T-helper 17 cell (primary cell): Measurements from ENCODE around the gene MAP3K20. TPM values are rescaled to one million over a fixed set of nuclear protein-coding genes. Genes with fewer than 3 reads are reported as not detected.

ENCODE experiments used
- ATAC-seq: fragments of 150-1000 bp; cut with Tn5 transposase; 2 replicates; pipeline ENCODE4 v1.10.0; 2021; ENCODE audit warnings: mild to moderate bottlenecking, moderate library complexity
- DNase-seq, 3 donors: peaks; one replicate each; pipeline versions ENCODE4 v3.0.0 to v3.0.0-alpha.2; 2020 to 2021
- H3K9me3 ChIP-seq: one replicate; pipeline ENCODE4 v1.7.0; 2013; ENCODE audit warnings: low read length, mild to moderate bottlenecking; ENCODE audit not compliant: control insufficient read depth, poor library complexity, severe bottlenecking
- H3K27ac Mint-ChIP-seq: one replicate; pipeline ENCODE4 v1.8.0; 2022; ENCODE audit warnings: mild to moderate bottlenecking, moderate library complexity, mixed read lengths
- H3K27me3 Mint-ChIP-seq: one replicate; pipeline ENCODE4 v1.8.0; 2022; ENCODE audit warnings: mixed read lengths
- H3K36me3 Mint-ChIP-seq: one replicate; pipeline ENCODE4 v1.8.0; 2022; ENCODE audit warnings: low read depth, mixed read lengths
- H3K4me1 Mint-ChIP-seq: one replicate; pipeline ENCODE4 v1.8.0; 2022; ENCODE audit warnings: mild to moderate bottlenecking, mixed read lengths
- H3K4me3 Mint-ChIP-seq: one replicate; pipeline ENCODE4 v1.8.0; 2022; ENCODE audit warnings: mild to moderate bottlenecking, moderate library complexity, mixed read lengths
- total RNA-seq, 4 donors: library from RNA in 2 of 4; stranded (reverse) in 2 of 4; gene quantifications; one replicate each; pipeline ENCODE4 v1.2.3 and lab custom pipeline; 2022 to 2026

MAP3K20 gene
- total RNA-seq, 2 donors from 2014 or later: 1.7 to 4.1 TPM

DNA sequence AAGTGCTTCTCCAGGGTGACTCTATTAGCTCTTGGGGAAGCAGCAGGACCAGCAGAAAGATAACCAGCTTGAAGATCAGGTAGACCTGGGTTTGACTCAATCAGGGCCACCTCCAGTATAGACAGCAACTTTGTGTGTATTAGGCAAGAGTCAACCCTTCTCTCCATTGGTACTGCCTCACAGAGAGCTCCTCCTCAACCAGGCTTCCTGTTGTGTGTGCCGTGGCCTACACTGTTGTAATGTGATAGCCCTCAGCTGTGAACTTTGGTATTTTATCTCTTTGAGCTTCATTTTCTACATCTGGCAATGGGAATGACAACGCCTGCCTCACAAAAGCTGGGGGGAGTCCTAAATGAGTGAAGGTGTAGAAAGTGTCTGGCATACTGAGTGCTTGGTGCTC is 17.0 kb upstream of the MAP3K20 start:
- no peaks in the 10 kb centered on the region for H3K4me1 Mint-ChIP-seq
- H3K9me3 ChIP-seq: no peaks in the 10 kb centered on the region
- no peak for DNase-seq

DNA sequence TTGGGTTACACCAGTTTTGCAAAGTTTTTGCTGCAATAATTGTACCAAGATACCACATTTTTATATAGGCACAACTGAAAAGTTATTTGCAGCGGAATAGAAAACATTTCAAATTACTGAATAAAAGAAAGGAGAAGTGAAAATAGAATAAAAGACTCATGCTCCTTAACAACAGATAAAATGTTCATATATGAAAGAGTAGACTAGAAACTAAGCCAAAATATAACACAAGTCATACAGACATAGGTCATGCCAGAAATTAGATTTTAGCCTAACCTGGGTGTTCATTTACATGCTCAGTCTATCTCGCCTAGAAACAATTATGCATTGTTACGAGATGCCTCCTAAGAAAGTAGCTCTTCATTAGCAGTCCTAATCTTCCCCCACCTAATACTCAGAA is 16.4 kb upstream of the MAP3K20 start:
- no peak overlapping the region for H3K4me3 Mint-ChIP-seq
- no peak overlapping the region for H3K27ac Mint-ChIP-seq
- DNase-seq (no peak), ATAC-seq (no peak)
- no peaks in the 10 kb centered on the region for H3K4me1 Mint-ChIP-seq
- H3K36me3 Mint-ChIP-seq: no peaks in the 10 kb centered on the region
- H3K27me3 Mint-ChIP-seq: peaks cover 44% of the 10 kb centered on the region
- H3K9me3 ChIP-seq: no peaks in the 10 kb centered on the region

More for the DNA sequence above, 17.0 kb upstream of the MAP3K20 start:
- H3K36me3 Mint-ChIP-seq: no peaks in the 10 kb centered on the region
- peaks cover 41% of the 10 kb centered on the region for H3K27me3 Mint-ChIP-seq
- no peak overlapping the region for H3K27ac Mint-ChIP-seq
- no peak overlapping the region for H3K4me3 Mint-ChIP-seq
- ATAC-seq: no peak

DNA sequence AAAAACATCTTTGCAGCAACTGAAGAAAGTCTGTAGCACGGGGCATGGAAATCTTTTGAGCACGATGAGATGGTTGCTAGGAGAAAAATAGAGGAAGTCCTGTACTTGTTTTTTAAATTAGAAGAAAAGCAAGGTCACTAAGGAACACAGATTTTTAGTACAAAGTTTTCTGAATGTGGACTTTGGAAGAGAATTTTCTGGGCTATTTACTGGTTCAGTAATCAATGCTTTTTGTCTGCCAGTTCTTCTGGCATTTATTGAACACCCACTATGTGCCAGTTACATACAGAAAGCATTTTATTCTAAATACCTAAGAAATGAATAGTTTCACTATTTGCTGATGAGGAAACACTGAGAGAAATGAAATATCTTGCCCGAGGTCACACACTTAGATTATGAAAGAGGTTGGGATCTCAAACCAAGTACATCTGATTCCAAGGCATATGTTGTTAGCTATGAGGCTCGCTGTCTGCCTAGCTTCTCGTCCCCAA is 15.6 kb upstream of the MAP3K20 start:
- Mint-ChIP-seq H3K36me3 (no peaks in the 10 kb centered on the region), H3K27me3 (peaks cover 37% of the 10 kb centered on the region), H3K4me1 (no peaks in the 10 kb centered on the region), H3K27ac (no peak overlapping the region), H3K4me3 (no peak overlapping the region)
- H3K9me3 ChIP-seq: no peaks in the 10 kb centered on the region
- ATAC-seq (no peak), DNase-seq (no peak)

DNA sequence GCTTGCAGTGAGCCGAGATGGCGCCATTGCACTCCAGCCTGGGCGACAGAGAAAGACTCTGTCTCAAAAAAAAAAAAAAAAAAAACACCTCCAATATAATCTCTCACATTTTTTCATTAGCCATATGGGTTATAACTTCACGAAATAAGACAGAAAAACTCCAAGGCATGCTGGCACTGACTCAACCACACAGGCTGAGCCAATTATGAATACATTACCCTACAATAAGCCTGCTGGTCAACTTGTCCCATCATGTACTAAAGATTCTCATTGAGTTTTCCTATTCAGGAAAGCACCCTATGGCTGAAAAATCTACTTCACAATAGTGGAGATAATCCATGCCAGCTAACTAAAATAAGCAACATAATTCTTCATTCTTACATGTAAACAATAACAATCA is 12.8 kb upstream of the MAP3K20 start:
- Mint-ChIP-seq H3K4me1 (no peaks in the 10 kb centered on the region), H3K27ac (no peak overlapping the region), H3K36me3 (peaks cover 3% of the 10 kb centered on the region), H3K27me3 (peaks cover 34% of the 10 kb centered on the region), H3K4me3 (no peak overlapping the region)
- ATAC-seq: no peak
- no peaks in the 10 kb centered on the region for H3K9me3 ChIP-seq
- DNase-seq: no peak

DNA sequence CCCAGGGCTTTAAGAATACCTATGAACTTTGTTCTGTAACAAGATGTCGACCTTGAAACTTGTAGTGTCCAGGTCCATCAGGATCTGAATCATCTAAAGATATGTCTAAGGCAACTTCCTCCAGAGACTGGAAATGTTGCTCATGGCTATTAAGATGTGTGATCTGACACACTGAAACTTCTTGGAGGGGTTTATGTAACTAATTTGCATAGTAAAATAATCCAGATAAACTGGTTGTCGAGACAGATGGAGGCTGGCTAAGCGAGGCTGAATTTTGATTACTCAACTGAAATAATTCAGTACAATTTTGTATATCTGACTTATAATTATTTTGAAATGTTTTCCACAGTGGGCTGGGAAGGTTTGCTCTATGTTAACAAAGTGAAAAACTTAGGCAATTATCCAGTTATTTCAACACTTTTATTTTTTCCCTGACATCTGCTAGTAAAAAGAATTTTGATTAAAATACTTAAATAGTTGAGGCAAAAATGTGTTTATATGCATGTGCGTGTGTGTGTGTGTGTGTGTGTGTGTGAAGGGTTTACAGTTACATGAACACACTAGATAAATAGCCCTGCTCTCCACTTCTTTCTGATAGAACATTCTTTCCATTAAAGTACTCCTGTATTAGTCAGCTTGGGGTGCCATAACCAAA is 11.4 kb upstream of the MAP3K20 start:
- ATAC-seq: no peak
- no peaks in the 10 kb centered on the region for H3K9me3 ChIP-seq
- H3K27me3 Mint-ChIP-seq: peaks cover 34% of the 10 kb centered on the region

DNA sequence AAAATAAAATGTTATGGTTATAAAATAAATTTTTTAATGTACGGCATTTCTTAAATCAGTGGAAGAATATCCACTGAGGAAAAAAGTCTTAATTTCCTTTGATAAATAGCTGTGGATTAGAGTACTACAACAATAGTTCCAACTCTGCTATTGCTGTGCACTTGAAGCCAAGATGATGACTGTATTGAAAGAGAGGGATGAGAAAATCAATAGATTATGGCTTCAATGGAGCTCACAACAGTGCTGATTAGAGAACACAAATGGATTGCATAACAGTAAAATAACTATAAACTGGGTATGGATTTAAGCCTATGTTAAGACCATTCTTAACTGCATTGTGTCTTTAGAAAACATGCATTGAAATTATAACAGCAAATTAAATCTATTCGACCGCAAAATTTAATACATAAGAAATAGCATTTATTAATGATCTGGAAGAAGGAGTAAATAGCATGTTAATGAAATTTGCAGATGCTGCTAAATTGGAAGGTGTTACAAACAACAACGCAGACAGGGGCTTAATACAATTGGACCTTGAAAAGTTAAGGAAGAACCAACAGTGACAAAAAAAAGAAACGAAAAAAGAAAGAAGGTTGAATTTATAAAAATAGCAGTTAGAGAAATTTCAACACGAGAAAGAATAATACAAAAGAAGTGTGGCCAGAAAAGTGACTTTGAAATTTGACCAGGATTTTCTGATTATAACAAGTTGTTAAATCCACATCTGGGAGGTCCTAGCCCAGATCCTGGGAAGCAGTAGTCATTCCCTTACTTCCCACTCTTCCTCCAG is 8.6 kb upstream of the MAP3K20 start:
- Mint-ChIP-seq H3K4me3 (no peak overlapping the region), H3K27me3 (peaks cover 49% of the 10 kb centered on the region), H3K4me1 (no peaks in the 10 kb centered on the region), H3K36me3 (peaks cover 3% of the 10 kb centered on the region), H3K27ac (no peak overlapping the region)
- H3K9me3 ChIP-seq: no peaks in the 10 kb centered on the region
- DNase-seq: no peak
- no peak for ATAC-seq

More for the DNA sequence above, 11.4 kb upstream of the MAP3K20 start:
- H3K27ac Mint-ChIP-seq: no peak overlapping the region
- no peaks in the 10 kb centered on the region for H3K4me1 Mint-ChIP-seq
- H3K36me3 Mint-ChIP-seq: peaks cover 3% of the 10 kb centered on the region
- H3K4me3 Mint-ChIP-seq: no peak overlapping the region
- no peak for DNase-seq

DNA sequence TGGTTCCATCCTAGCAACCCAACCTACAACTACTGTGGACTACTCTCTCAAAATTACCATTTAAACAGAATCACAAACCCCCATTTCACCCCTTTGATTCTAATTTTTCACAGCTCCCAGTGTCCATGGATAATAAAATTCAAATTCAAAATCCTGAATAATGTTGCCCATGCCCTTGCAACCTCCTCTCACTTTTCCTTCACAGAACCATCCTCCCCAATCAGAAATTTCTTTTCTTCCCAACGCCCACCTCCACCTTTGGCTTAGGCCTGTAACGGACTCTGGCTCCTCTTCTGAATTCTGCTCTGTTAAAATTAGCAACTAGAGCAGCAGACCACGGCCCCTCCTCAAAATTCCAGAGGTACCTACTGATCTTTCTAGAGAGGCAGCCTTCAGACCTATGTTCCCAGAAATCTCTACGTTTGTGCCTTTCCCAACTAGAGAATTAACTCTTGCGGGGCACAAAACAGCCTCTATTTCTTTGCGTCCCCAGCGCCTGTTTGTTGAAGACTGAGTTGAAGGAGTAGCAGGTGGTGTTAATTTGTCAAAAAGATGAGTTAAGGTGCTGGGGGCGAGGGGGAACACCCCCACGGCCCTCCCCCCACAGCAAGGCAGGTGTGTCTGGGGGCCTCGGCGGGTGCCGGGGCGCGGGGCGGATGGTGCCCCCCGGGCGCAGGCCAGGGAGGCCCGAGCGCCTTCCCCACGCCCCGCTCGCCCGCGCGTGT is 428 bp upstream of the MAP3K20 start:
- H3K4me1 Mint-ChIP-seq: peaks cover 21% of the 10 kb centered on the region
- no peaks in the 10 kb centered on the region for H3K9me3 ChIP-seq
- DNase-seq (no peak), ATAC-seq (no peak)
- peak overlapping the region; percentile 78 for H3K4me3 Mint-ChIP-seq
- H3K27me3 Mint-ChIP-seq: peaks cover 54% of the 10 kb centered on the region
- H3K27ac Mint-ChIP-seq: no peak overlapping the region
- H3K36me3 Mint-ChIP-seq: peaks cover 7% of the 10 kb centered on the region

DNA sequence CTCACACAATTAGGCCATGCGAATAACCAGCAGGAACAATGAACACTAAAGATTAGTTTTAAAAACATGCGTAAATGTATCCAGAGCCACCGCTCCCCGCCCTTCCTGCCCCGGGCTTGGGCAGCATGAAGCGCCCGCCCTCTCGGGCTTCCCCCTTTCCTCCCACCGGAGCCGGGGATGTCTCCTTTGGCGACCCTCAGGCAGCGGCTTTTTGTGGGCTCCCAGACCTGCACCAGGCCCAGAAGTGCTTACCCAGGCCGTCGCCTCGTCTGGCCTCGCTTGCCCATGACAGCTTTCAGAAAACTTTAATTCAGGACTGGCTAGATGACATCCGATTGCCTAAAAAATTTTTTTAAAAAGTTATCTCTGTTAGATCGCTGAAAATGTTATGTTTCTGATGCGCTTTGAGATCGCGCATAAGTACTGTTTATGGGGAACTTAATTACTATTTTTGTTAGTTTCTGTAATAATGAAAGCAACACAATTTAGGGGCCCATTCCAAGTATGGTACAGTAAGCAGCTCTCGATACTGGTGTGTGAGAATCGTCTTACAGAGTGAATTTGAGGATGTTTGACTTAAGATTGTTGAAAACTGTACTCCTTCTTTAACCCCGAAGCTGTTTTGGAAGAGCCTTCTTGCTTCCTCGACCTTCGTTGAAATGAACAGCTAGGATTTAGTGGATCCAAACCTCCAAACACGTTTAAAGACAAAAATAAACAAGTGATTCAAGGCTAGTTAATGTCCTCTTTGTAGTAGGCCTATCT is 1.1 kb downstream of the MAP3K20 start:
- peak; percentile 42 for ATAC-seq
- H3K4me1 Mint-ChIP-seq: peaks cover 21% of the 10 kb centered on the region
- H3K27ac Mint-ChIP-seq: peak overlapping the region; percentile 27
- peak overlapping the region; percentile 81 for H3K4me3 Mint-ChIP-seq
- H3K36me3 Mint-ChIP-seq: peaks cover 7% of the 10 kb centered on the region
- DNase-seq: peak in 1 of 3 donors; percentile 12
- H3K27me3 Mint-ChIP-seq: peaks cover 45% of the 10 kb centered on the region
- no peaks in the 10 kb centered on the region for H3K9me3 ChIP-seq

DNA sequence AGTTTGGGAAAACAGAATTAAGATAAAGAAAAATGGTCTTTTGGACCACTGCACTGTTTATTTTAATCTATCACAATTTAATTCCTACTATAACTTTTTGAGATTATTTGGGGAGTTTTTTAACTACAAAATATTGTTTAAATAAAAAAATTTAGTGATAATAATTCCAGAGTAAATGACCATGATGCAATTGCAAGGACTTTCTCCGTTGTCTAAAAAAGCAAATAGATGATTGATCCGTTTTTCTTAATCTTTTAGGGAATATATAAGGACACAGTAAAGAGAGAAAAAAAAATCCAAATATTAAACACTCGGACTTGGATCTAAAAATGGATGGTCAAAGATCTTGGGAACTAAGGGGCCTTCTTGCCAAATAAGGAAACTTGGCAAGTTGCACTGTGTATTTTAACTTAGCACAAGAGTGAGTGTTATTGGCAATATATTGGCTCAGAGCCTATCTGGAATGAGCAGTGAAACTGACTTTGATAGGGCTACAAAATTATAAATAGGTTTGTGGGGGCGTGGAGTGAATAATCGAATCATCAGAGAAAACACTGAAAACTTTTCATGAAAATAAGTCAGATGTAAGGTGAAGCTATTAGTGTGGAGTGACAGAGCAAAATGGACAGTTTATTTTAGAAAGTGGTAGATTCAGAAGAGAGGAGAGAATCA is 2.0 kb downstream of the MAP3K20 start:
- no peaks in the 10 kb centered on the region for H3K9me3 ChIP-seq
- Mint-ChIP-seq H3K4me1 (peaks cover 21% of the 10 kb centered on the region), H3K4me3 (peak overlapping the region; percentile 81), H3K36me3 (peaks cover 7% of the 10 kb centered on the region), H3K27ac (no peak overlapping the region), H3K27me3 (peaks cover 36% of the 10 kb centered on the region)
- no peak for DNase-seq
- ATAC-seq: no peak

DNA sequence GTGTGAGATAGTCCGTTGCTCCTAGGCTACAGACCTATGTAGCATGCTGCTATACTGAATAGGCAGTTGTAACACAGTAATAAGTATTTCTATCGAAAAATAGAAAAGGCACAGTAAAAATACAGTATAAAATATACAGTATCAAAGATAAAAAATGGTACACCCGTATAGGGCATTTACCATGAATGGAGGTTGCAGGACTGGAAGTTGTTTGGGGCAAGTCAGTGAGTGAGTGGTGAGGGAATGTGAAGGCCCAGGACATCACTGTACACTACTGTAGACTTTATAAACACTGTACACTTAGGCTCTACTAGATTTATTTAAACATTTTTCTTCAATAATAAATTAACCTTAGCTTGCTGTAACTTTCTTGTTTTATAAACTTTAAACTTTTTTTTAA is 3.5 kb downstream of the MAP3K20 start:
- Mint-ChIP-seq H3K36me3 (peaks cover 7% of the 10 kb centered on the region), H3K27ac (no peak overlapping the region), H3K27me3 (peaks cover 35% of the 10 kb centered on the region), H3K4me3 (no peak overlapping the region), H3K4me1 (peaks cover 21% of the 10 kb centered on the region)
- no peaks in the 10 kb centered on the region for H3K9me3 ChIP-seq
- no peak for ATAC-seq
- DNase-seq: no peak

DNA sequence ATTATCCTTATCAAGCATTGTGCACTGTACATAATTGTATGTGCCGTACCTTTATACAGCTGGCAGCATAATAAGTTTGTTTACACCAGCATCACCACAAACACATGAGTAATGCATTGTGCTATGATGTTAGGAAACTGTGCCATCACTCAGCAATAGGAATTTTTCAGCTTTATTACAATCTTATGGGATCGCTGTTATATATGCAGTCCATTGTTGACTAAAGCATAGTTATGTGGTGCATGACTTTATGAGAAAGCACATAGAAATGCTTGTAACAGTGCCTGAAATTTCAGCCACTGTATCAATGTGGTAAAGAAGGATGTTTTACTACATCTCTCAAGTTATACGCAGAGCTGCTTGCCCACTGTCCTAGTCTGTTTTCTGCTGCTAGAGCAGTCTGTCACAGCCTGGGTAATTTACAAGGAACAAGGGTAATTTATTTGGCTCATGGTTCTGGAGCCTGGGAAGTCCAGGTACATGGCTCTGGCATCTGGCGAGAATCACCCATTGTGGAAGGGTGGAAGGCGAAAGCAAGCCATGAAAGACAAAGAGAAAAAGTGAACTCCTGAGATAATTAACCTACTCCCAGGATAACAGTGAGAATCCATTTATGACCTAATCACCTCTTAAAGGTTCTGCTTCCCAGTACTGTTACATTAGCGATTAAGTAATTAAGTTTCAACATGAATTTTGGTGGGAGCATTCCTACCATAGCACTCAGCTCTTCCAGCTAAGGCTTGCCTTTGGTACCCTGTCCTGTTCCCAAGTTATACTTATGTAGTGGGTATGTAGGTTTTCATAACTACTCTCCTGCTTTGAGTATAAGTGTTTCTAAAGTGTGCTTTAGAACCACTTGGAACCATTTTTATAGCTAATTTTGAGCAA is 4.6 kb downstream of the MAP3K20 start:
- H3K9me3 ChIP-seq: no peaks in the 10 kb centered on the region
- peaks cover 13% of the 10 kb centered on the region for H3K4me1 Mint-ChIP-seq
- H3K4me3 Mint-ChIP-seq: no peak overlapping the region
- peaks cover 24% of the 10 kb centered on the region for H3K27me3 Mint-ChIP-seq
- DNase-seq (no peak), ATAC-seq (no peak)
- H3K27ac Mint-ChIP-seq: no peak overlapping the region
- H3K36me3 Mint-ChIP-seq: peaks cover 3% of the 10 kb centered on the region
